ENCODE data around the gene PON2.

DNA sequence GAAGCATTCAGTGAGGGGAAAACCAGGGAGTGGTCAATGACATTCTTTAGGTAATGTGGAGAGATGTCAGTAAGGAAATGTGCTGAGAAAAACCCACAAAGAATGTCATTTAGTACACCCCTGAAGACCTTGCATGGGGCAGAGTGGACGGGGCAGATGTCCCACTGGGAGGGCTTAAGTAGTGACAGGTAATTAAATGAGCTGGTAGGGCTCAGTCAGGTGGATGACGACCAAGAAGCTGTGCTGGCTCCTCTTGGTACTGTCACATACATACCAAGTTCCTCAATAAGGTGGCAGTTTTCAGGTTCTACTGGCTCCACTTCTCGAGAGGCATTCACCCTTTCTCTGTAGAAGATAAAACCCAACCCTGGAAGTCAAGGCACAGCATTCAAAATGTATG, 40.5 kb downstream of the PON2 start:
- TF ChIP-seq YY1 (tag by site-specific recombination; IDR thresholded peaks at IDR 0.05) (no peak), PBX3 (CRISPR knock-in tag; IDR thresholded peaks at IDR 0.05) (no peak), OSR2 (tag by site-specific recombination; IDR thresholded peaks at IDR 0.05) (no peak), RBAK (tag by site-specific recombination; IDR thresholded peaks at IDR 0.05) (no peak), ZNF48 (tag by site-specific recombination; IDR thresholded peaks at IDR 0.05) (no peak), ZNF311 (tag by site-specific recombination; IDR thresholded peaks at IDR 0.05; ENCODE audit: borderline replicate concordance) (no peak), ZNF133 (tag by site-specific recombination; IDR thresholded peaks at IDR 0.05) (no peak)
- TF ChIP-seq, protein P1, sequence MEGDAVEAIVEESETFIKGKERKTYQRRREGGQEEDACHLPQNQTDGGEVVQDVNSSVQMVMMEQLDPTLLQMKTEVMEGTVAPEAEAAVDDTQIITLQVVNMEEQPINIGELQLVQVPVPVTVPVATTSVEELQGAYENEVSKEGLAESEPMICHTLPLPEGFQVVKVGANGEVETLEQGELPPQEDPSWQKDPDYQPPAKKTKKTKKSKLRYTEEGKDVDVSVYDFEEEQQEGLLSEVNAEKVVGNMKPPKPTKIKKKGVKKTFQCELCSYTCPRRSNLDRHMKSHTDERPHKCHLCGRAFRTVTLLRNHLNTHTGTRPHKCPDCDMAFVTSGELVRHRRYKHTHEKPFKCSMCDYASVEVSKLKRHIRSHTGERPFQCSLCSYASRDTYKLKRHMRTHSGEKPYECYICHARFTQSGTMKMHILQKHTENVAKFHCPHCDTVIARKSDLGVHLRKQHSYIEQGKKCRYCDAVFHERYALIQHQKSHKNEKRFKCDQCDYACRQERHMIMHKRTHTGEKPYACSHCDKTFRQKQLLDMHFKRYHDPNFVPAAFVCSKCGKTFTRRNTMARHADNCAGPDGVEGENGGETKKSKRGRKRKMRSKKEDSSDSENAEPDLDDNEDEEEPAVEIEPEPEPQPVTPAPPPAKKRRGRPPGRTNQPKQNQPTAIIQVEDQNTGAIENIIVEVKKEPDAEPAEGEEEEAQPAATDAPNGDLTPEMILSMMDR (tag by site-specific recombination; IDR thresholded peaks at IDR 0.05): no peak
- TF ChIP-seq, protein P2, sequence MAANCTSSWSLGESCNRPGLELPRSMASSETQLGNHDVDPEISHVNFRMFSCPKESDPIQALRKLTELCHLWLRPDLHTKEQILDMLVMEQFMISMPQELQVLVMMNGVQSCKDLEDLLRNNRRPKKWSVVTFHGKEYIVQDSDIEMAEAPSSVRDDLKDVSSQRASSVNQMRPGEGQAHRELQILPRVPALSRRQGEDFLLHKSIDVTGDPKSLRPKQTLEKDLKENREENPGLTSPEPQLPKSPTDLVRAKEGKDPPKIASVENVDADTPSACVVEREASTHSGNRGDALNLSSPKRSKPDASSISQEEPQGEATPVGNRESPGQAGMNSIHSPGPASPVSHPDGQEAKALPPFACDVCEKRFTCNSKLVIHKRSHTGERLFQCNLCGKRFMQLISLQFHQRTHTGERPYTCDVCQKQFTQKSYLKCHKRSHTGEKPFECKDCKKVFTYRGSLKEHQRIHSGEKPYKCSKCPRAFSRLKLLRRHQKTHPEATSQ (tag by site-specific recombination; IDR thresholded peaks at IDR 0.05): no peak
